HEK293 (cell line): ENCODE measurements around the gene SEMA6D.

ENCODE experiments used
- CTCF ChIP-seq: fragments of 450-650 bp; formaldehyde crosslinking; IDR thresholded peaks from 2 replicates; pipeline ENCODE4 v1.5.1; 2016; ENCODE audit warnings: missing biosample characterization, missing genetic modification characterization
- KLF1 ChIP-seq: fragments of 450-650 bp; formaldehyde crosslinking; IDR thresholded peaks from 2 replicates; pipeline ENCODE4 v1.5.1; 2016; ENCODE audit warnings: missing biosample characterization, missing genetic modification characterization
- KLF7 ChIP-seq: fragments of 450-650 bp; formaldehyde crosslinking; IDR thresholded peaks from 2 replicates; pipeline ENCODE4 v1.5.1; 2016; ENCODE audit warnings: missing biosample characterization, missing genetic modification characterization, borderline replicate concordance
- MYNN ChIP-seq: fragments of 450-650 bp; formaldehyde crosslinking; IDR thresholded peaks from 2 replicates; pipeline ENCODE4 v1.5.1; 2016; ENCODE audit warnings: missing biosample characterization, missing genetic modification characterization, borderline replicate concordance
- PATZ1 ChIP-seq: fragments of 450-650 bp; formaldehyde crosslinking; IDR thresholded peaks from 2 replicates; pipeline ENCODE4 v1.5.1; 2016; ENCODE audit warnings: missing biosample characterization, missing genetic modification characterization
- TSHZ1 ChIP-seq: fragments of 450-650 bp; formaldehyde crosslinking; IDR thresholded peaks from 2 replicates; pipeline ENCODE4 v1.5.1; 2016; ENCODE audit warnings: missing biosample characterization, missing genetic modification characterization, borderline replicate concordance
- ZBTB7A ChIP-seq: fragments of 450-650 bp; formaldehyde crosslinking; IDR thresholded peaks from 2 replicates; pipeline ENCODE4 v1.5.1; 2016; ENCODE audit warnings: low read depth, missing biosample characterization, missing genetic modification characterization
- ZNF274 ChIP-seq, 2 experiments: fragments of 200-500 bp in 1 of 2; fragments of 450-650 bp in 1 of 2; sonication (Bioruptor generic) in 1 of 2; formaldehyde crosslinking in 1 of 2; IDR thresholded peaks; 2 replicates each; pipeline versions ENCODE4 v1.5.1 to v1.6.1; 2014 to 2016; ENCODE audit warnings: borderline replicate concordance in 1 of 2, inconsistent platforms in 1 of 2, low read length in 1 of 2, missing biosample characterization in 1 of 2, missing genetic modification characterization in 1 of 2
- ZNF692 ChIP-seq: fragments of 450-650 bp; formaldehyde crosslinking; IDR thresholded peaks from 2 replicates; pipeline ENCODE4 v1.5.1; 2016; ENCODE audit warnings: missing biosample characterization, missing genetic modification characterization
- ZNF768 ChIP-seq: fragments of 450-650 bp; formaldehyde crosslinking; IDR thresholded peaks from 2 replicates; pipeline ENCODE4 v1.5.1; 2018; ENCODE audit warnings: missing biosample characterization, mild to moderate bottlenecking, missing genetic modification characterization

- TF ChIP-seq ZBTB7A: no peak
- no peak for TF ChIP-seq KLF7 (tag by site-specific recombination)
- TF ChIP-seq ZNF692 (tag by site-specific recombination): no peak
- TF ChIP-seq CTCF (tag by site-specific recombination): no peak
- no peak for TF ChIP-seq TSHZ1 (tag by site-specific recombination)
- no peak for TF ChIP-seq KLF1 (tag by site-specific recombination)
- no peak for TF ChIP-seq MYNN
- no peak for TF ChIP-seq PATZ1 (tag by site-specific recombination)
- TF ChIP-seq ZNF768 (tag by site-specific recombination): no peak
- no peak for TF ChIP-seq ZNF274 (IDR thresholded peaks at IDR 0.05; ENCODE audit: low read length)
- TF ChIP-seq ZNF274 (tag by site-specific recombination; IDR thresholded peaks at IDR 0.05; ENCODE audit: borderline replicate concordance): no peak
These were observed 11.1 kb downstream of the SEMA6D start for GRCh38 chr15:47728426-47728825.
